Hematopoietic multipotent progenitor cell treated with erythropoietin and hydrocortisone succinate and interleukin-3 and kit ligand, for 8 days (in vitro differentiated cells): ENCODE measurements around the gene BAG3.

Experiments
- DNase-seq: peaks from one replicate; pipeline ENCODE4 v3.0.0-alpha.2; 2015

Gene BAG3

GRCh38 chr10:119667562-119668328 is 16.6 kb downstream of the BAG3 start:
- peak; percentile 35 for DNase-seq

DNA sequence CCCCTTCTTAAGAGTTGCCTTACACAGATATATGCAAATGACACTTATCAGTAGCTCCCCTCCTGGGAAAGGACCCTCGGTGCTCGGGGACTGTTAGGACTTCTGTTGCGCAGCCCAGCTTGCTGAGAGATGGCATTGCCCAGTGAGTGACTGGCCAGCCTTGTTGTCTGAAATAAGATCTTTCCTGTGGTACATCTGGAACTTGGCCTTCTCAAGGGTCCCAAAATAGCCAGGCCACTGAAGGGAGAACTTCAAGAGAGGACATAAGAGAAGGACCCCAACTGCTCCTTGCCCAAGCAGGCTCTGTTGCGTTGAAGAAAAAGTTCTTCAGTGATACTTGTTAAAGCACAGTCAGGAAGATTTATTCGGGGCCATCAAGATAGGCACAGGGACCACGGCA is 17.3 kb downstream of the BAG3 start:
- no peak for DNase-seq

- DNase-seq: no peak
Measured at GRCh38 chr10:119669331-119669730, 18.2 kb downstream of the BAG3 start.

DNA sequence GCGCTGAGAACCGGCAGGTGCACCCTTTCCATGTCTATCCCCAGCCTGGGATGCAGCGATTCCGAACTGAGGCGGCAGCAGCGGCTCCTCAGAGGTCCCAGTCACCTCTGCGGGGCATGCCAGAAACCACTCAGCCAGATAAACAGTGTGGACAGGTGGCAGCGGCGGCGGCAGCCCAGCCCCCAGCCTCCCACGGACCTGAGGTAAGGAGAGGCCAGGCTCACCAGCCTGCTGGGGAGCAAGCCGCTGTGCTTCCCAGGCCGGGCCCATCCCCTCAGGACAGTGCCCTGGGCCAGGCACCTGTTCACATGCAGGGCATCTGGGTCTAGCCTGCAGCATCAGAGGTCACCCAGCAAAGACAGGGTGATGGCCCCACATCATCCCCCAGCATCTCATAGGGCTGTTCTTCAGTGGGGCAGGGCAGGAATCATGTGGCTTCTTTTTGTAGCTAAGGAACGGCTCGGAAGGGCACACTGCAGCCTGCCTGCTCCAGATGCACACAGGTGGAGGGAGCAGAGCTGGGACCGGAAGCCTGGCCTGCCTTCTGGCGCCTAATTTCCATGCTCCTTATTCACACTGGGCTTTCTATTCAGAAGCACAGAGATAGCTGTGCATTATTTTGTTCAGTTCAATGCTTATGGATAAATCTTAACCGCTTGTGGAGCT is 18.9 kb downstream of the BAG3 start:
- DNase-seq: no peak

- no peak for DNase-seq
Measured at GRCh38 chr10:119670717-119671116, 19.5 kb downstream of the BAG3 start.

- no peak for DNase-seq
Measured at GRCh38 chr10:119671381-119671780, 20.2 kb downstream of the BAG3 start.

DNA sequence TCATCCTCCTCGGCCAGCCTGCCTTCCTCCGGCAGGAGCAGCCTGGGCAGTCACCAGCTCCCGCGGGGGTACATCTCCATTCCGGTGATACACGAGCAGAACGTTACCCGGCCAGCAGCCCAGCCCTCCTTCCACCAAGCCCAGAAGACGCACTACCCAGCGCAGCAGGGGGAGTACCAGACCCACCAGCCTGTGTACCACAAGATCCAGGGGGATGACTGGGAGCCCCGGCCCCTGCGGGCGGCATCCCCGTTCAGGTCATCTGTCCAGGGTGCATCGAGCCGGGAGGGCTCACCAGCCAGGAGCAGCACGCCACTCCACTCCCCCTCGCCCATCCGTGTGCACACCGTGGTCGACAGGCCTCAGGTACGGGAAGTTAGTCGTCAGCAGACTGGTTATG is 21.1 kb downstream of the BAG3 start:
- no peak for DNase-seq

GRCh38 chr10:119673271-119673670 is 22.1 kb downstream of the BAG3 start:
- peak; percentile 56 for DNase-seq

- no peak for DNase-seq
Measured at GRCh38 chr10:119675483-119676170, 24.4 kb downstream of the BAG3 start.

DNA sequence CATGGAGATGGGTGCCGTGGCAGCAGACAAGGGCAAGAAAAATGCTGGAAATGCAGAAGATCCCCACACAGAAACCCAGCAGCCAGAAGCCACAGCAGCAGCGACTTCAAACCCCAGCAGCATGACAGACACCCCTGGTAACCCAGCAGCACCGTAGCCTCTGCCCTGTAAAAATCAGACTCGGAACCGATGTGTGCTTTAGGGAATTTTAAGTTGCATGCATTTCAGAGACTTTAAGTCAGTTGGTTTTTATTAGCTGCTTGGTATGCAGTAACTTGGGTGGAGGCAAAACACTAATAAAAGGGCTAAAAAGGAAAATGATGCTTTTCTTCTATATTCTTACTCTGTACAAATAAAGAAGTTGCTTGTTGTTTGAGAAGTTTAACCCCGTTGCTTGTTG is 25.9 kb downstream of the BAG3 start:
- no peak for DNase-seq

DNA sequence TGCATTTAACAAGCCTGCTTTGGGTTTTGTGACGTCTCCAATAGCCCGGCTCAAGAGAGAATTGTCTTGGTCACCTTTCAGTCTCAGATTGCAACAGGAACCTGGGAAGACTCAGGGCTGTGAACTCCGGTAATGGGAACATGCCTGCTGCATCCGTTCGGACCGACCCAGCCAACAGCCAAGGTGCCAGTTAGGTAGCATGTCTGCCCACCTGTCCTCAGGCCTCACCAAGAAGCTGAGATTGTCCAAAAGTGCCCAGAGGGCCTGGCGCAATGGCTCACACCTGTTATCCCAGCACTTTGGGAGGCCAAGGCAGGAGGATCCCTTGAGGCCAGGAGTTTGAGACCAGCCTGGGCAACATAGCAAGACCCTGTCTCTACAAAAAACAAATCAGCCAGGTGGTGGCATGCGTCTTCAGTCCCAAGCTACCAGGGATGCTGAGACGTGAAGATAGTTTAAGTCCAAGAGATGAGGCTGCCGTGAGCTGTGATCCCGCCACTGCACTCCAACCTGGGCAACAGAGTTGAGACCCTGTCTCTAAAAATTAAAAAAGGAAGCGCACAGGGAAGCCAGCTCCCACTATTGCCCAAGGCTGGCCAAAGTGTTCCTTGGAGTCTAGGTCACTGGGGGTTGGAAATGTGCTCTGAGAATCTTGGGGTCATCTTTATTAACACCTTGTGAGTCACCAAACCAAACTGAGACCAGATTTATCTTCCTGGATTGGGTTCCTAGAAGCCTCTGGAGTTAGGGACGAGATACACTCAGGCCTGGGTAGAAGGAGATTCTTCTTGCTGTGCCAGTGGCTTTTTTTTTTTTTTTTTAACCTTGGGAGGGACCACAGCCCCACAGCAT is 26.9 kb downstream of the BAG3 start:
- DNase-seq: no peak

DNA sequence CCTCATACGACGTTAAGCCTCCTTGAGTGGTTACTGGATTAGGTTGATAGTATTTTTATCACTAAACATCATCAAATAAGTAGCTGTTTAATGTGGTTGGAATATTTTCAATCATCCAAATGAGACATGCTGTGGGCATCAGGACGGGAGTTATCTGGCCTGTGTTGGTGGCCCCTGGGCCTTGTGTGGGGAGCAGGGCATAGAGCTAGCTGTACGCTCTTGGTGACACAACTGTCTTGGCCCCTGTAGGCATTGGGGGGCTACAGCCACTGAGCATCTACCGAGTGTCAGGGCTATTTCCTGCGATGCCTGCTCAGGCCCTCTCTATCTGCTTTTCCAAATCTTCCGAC is 28.3 kb downstream of the BAG3 start:
- no peak for DNase-seq

DNA sequence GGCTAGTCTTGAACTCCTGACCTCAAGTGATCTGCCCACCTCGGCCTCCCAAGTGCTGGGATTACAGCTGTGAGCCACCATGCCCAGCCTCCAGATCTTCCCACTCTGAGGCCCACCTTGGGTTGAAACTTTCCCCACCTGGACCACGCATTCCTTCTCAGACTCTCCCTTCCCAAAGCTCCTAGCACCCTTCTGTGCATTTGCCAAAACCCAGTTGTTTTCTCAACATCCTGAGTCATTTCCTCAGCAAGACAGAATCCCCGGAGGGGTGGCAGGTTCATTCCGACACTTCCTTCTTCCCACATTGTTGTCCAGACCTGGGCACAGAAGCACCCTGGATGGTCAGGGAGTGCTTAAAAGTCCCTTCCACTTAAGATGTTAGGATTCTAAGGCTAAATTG is 28.9 kb downstream of the BAG3 start:
- no peak for DNase-seq

DNA sequence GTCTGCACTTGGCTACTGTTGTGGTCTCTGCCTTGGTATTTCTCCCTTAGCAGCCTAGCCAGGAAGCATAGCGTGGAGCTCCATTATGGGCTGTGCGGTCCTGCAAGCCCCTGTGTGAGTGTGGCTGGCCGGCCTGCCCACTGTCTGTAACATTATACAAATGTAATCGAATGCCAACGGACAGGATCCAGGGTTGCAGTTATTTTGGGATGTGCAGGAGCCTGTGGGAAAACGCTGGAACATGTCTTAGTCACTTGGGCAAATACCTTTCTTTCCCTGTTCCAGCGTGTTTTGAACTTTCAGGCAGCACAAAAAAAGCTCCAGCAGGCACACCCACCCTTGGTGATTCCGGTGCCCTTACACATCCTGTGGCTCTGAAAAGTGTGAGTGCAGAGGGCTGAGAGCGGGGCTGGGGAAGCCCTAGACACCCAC is 29.5 kb downstream of the BAG3 start:
- DNase-seq: no peak

DNA sequence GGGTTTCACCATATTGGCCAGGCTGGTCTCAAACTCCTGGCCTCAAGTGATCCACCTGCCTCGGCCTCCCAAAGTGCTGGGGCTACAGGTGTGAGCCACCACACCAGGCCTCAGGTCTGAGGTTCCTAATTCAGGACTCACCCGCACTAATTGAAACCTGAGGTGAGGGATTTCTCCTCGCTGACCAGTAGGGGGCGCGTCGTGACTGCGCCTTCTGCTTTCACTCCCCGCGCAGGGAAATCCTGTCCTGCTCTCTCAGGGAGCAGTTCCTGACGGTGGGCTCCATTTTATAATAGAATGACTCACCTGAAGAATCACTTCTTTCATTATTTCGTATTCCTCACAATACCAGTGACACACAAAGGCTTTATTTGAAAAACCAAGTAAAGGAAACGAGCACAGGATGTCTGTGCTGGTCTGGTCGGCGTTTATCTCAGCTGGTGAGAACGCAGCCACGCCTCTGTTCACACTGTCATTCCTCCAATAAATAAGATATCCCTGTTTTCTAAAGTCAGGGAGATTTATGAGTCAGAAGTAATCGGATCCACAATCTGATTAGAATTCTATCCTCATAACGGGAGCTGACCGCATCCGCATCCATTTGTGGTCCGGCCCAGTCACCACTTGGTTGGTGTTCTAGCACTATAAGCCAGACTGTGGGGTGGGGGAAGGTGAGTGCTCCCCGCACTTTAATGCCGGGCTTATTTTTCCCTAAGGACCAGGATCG is 35.4 kb downstream of the BAG3 start:
- peak; percentile 76 for DNase-seq

DNA sequence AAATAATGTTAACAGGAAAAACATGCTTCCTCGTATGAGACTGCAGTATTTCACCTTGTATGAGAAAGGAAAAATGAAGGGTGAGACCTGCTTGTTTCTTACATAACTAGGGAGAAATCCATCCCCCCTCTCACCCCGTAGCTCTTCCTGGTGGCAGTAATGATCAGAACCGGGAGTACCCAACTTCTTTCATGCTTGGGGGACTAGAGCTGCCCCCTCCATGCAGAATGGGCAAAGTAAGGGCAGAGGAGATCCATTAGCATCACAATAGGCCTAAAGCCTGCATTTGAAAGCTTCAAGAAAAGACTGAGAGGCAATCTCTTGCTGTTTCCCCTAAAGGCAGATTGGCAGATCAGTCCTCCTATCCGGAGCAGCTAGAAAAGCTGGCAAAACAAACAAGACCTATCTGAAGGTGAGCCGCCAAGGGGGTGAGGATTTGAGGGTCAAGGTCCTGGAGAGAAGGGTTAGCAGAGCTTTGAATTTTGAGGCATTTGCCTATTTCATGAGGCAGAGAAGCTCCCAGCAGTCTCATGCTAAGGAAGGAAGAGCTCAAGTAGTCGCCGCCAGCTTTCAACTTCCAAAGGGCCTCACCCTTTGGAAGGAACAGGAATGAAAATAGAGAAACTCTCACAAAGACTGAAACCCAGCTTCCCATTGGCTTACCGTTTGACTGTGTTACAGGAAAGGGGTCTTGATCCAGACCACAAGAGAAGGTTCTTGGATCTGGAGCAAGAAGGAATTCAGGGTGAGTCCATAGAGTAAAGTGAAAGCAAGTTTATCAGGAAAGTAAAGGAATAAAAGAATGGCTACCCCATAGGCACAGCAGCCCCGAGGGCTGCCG is 36.2 kb downstream of the BAG3 start:
- no peak for DNase-seq

DNA sequence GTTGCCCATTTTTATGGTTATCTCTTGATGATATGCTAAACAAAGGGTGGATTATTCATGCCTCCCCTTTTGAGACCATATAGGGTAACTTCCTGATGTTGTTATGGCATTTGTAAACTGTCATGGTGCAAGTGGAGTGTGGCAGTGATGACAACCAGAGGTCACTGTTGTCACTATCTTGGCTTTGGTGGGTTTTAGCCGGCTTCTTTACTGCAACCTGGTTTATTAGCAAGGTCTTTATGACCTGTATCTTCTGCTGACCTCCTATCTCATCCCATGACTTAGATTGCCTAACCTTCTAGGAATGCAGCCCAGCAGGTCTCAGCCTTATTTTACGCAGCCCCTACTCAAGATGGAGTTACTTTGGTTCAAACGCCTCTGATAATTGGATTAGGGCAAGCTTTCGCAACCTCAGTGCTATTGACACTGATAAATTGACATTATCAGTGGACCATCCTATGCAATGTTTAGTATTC is 36.9 kb downstream of the BAG3 start:
- peak; percentile 17 for DNase-seq

GRCh38 chr10:119689016-119689580 is 37.9 kb downstream of the BAG3 start:
- no peak for DNase-seq

DNA sequence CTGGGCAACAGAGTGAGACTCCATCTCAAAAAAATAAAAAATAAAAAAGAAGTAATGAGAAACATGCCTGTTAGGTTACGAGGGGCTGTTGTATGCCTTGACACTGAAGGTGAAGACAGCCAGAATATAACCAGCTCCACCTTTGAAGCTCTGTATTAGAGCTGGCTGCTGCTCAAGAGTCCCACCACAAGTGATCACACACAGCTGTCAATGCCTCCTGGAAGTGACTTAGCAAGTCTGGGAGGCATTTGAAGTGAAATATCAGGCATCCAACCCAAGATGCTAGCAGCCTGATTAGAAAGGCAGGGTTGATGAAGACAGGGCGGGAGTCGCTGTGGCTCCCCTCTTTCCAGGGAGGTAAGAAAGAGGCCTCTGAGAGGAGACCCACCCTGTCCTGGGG is 40.5 kb downstream of the BAG3 start:
- DNase-seq: peak; percentile 78

GRCh38 chr10:119693262-119693957 is 42.2 kb downstream of the BAG3 start:
- DNase-seq: no peak
